Esophagus squamous epithelium (tissue), 4 donors: ENCODE measurements around the gene KATNIP.

Experiments used
- CTCF ChIP-seq, 6 experiments: fragments of 450-650 bp in 4 of 6; fragments of 200-600 bp in 2 of 6; sonication (generic) in 2 of 6; IDR thresholded peaks; one replicate each; pipeline ENCODE4 v1.5.1; 2016 to 2019; ENCODE audit warnings: antibody characterized with exemption in 6 of 6, mild to moderate bottlenecking in 4 of 6, moderate library complexity in 4 of 6
- POLR2A ChIP-seq, 4 donors: fragments of 450-650 bp; IDR thresholded peaks; one replicate each; pipeline ENCODE4 v1.6.1; 2017; ENCODE audit warnings: antibody characterized with exemption in 4 of 4, mild to moderate bottlenecking in 4 of 4, moderate library complexity in 3 of 4

DNA sequence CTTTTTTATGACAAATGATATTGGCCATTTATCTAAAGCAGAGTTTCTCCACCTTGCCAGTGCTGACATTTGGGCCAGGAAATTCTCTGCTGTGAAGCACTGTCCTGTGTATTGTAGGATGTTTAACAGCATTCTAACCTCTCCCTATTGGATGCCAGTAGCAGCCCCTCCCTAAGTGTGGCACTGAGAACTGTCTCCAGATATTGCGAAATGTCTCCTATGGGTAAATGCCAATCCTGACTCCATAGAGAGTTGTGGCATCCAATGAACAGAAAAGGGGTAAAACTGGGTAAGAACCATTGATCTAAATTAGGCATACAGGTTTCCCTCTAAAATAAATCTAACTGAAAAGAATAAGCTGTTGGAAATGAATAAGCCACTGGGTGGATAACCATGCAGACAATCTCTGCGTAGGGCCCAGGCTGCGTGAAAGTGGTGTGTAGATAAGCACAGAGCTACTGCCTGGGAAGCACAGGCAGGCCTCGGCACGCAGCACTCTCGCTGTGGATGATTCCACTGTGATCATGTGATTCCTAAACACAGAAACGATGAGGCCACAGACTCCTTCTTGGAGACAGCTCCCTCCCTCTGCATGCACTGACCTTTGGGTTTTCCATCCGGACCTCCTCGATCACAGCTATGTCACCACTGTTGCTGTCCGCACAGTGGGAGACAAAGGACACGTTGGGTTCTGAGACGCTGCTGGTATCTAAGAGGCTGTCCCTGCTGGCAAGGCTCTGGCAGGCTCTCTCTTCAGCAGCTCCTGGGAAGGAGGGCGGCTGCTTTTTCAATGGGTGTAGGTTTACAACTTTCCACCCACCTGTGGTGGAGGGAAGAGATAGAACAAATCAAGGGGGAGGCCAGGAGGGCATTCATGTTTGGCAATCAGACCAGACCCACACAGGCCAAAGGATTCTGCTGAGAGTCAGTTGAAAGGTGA, 44.4 kb upstream of the KATNIP start:
- TF ChIP-seq CTCF (IDR thresholded peaks at IDR 0.05) (no peak), POLR2A (IDR thresholded peaks at IDR 0.05) (no peak)
